GM19035 (cell line): ENCODE results near the gene PCF11.
A peak's percentile ranks its signal among the peaks of the same experiment; 100 is the strongest.
"Not testable (repeated sequence)": the region's sequence is repeated elsewhere in the genome, so short reads cannot be mapped to it uniquely, and the experiment has no call there.

ENCODE experiments used
- ATAC-seq: cut with Tn5 transposase; IDR thresholded peaks from one replicate; pipeline ENCODE4 v1.9.1; 2021; ENCODE audit not compliant: unreplicated experiment

The PCF11 gene

DNA sequence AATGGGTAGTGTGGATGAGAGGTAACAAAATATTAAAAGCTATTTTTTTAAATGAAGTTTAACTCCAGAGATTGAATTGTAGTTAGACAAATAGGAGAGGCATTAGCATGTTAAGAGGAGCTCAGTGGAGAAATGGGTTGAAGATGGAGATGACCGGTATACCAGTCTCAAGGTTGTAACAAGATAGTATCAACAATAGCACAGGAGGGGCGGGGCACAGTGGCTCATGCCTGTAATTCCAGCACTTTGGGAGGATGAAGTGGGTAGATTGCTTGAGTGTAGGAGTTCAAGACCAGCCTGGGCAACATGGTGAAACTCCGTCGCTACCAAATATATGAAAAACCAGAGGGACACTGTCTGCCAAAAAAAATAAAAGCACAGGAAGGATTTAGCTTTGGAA, 30.5 kb downstream of the PCF11 start:
- ATAC-seq = no peak

DNA sequence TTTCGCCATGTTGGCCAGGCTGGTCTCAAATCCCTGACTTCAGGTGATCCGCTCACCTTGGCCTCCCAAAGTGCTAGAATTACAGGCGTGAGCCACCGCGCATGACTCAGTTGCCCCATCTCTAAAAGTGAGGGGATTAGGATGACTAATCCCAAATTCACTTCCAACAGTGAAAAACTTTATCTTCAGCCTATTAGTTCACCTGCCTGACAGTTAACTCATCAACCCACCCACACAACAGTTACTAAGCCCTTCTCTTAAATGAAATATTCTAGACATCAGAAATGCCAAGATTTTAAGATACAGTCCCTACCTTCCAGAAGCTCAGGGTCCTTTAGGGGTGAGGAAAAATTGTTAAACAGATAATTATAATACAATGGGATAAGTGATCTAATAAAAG, 34.6 kb downstream of the PCF11 start:
- ATAC-seq = no peak

DNA sequence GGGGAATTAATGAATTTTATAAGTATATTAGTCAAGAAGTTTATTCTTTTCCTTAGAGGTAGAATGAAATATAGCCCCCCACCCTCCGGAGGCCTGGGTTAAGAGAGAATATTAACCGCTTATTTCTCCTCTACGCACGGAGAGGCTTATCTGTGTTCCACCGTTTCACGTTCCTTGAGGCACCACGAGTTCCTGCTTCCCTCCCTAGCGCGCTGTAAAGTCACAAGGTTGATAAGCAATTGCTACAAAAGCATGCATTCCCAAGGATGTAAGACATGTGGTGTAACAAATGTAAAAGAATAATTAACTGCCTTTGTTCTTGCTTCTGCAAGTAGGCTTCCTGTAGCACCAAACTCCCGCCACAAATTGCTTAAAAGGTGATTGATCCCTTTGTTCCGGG, 35.1 kb downstream of the PCF11 start:
- ATAC-seq = no peak

DNA sequence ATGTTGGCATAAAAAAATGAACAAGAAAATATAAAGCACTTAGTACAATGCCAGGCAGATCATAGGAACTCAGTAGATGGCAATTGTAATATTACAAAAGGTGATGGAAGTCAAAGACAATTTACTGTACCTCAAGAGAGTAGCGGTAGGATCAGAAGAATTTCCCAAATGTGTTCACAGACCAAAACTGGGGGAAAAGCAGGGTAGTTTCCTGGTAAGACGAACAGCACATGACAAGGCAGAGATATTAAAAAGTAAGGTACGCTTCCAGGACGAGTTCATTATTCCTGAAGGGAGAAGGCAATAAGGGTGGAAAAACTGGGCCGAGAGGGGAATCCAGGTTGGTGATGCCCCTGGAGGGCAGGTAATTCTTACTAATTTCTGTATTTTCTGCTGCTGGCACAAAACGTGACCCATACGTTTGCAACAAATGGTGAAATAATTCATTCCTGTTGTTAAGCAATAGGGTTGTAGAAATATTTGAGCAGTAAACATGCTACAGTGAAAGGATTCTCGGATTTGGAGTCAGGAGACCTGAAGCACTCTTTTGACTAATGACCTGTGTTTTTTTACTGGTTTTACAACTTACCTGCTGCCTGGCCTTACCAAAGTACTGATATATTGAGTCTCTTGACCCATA, 35.8 kb downstream of the PCF11 start:
- no peak for ATAC-seq

DNA sequence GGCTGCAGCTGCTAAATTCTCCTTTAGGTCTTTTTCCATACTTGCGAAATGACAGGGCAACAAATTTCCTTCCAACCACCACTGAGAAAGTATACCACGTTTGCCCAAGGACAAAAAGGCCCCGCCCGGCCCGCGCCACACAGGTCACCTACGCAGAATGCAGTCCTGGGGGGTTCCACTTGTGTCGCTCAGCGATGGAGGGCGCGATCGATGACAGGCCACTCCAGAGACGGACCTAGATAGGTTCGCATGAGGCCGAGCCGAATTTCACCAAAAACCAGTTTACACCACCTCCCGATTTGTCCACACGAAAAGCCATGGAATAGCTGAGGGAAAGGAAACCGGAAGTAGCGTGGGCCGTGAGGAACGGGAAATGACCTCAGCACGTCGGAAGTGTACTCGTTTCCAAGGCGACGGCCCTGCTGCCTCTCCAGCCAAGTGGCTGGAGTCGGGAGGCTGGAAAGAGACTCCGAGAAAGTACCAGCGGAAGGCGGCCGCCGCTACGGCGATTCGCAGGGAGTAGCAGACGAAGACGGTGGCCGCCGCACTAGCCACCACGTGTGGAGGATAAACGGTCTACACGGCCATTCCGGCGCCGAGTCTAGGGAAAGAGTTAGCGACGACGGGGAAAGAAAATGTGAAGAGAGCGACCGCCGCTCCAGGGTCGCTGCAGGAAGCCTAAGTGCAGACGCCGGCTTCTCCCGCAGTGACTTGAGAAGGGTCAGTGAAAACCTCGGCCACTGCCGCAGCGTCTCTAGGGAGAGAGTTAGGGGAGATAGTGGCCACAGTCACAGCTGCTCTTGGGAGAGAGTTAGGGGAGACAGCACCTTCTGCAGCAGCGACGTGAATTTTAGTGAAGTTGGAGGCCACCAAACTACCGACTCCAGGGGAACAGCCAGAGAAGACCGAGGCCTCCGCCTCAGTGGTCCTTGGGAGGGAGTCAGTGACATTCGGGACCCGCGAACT, 36.7 kb downstream of the PCF11 start, which contains the start of gene ANKRD42:
Gene ANKRD42 (plus strand): TSS at position 398 of the 966 bp plus-strand sequence. CDS start 959 bp downstream, outside the sequence.
- peak; percentile 90 for ATAC-seq

DNA sequence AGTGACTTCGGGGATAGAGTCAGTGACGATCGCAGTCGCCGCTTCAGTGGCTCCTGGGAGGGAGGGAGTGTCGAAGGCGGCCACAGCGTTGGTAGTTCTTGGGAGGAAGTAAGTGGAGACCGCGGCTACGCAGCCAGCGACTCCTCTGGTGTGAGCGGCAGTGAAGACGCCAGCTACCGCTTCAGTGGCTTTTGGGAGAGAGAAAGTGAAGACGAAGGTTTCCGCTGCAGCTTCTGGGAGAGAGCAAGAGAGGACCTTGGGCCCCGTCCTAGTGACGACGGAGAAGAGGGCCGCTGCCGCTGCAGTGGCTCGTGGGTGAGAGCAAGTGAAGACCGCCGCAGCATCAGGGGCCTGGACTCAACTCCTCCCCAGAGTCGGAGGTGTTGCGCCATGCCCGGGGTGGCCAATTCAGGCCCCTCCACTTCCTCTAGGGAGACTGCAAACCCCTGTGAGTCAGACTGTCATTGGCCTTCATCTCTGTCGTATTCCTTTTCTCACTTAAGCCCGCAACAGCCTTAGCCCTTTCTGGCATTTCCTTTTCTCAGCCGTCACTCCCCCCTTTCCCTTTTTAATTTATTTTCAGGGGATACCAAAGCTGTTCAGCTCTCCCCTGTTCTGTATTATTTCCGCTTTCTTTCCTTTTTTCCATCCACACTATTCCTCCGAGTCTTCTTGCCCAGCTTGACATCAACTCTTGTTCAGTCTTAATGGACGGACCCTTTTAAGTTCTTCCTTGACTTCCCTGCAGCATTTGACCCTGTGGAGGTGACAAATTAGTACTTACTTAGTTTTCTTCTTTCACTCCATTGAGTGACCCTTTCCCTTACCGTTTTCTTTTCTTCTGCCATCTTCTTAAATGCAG, 37.6 kb downstream of the PCF11 start:
- peak; percentile 65 for ATAC-seq

DNA sequence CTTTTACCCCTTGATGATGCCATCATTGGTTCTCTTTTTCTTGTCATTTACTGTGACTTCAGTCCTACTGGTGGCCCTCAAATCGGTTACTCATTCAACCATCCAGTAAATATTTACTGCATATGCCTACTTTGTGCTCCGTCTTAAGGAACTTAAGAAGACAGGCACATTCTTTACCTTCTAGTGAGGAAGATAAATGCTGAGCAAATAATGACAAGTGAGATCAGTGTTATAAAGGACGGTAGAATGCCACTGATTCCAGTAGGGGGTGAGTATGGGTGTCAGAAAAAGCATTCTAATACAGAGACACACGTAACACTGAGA, 38.2 kb downstream of the PCF11 start:
- no peak for ATAC-seq

DNA sequence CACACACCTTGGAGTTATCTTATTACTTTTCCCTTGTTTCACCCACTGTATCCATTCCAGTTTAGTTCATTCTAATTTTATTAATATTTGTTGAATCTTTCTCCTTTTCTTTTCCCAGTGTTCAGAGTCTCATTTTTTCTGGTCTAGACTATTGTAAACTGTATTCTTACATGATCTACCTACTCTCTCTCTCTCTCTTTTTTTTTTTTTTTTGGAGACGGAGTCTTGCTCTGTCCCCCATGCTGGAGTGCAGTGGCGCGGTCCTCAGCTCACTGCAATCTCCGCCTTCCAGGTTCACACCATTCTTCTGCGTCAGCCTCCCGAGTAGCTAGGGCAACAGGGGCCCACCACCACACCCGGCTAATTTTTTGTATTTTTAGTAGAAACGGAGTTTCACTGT, 38.7 kb downstream of the PCF11 start:
- ATAC-seq = no peak

DNA sequence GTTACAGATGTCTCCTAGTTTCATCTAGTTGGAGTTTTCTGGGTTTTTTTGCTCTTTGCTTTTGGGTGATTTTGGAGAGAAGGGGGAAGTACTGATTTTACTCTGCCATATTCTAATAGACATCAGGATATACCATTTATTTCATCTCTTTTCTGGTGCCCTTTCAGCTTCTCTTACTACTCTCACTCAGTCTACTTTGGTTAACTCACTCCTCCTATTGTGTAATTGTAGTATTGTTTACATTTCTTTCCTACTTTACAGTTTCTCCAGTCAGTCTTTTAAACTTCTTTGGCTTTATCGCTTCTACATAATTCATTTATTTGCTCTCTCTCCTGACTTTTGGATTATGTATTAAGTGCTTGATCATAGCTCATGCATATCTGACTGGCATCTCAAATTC, 43.1 kb downstream of the PCF11 start:
- ATAC-seq = no peak

DNA sequence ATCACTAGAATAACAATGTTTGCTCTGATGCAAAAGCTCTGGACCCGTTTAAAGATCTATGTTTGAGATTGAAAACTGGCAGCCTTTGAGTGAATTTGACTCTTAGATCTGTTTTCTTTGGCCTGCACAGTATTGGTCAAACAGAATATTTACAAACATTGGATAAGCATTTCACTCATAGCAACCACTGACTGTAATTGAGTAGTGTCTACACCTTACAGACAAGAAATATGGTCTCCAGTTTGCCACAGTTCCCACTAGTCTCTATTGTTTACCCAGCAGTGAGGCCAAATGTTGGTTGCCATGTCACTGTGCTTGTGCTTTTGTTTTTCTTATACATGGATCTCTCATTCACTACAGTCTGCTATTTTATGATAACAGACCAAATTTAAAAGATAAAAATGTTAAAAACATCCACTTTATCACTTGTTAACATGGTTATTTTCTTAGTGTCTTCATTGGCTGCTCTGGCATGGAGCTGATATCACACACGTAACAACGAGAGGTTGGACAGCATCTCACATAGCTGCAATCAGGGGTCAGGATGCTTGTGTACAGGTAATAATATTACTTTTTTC, 48.8 kb downstream of the PCF11 start:
- no peak for ATAC-seq

DNA sequence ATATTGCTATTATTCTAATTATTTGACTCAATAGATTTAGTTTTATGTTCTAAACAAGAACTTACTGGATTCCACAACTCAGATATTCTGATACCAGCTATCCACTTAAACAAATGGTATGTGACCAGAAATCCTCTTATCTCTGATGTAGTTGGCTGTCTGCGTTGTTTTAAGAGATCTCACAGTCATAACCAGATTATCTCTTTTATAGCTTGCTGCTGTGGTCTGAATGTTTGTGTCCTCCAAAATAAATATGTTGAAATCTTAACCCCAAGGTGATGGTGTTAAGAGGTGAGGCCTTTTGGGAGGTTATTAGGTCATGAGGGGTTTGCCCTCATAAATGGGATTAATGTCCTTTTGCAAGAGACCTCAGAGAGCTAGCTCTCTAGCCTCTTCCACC, 49.3 kb downstream of the PCF11 start:
- ATAC-seq = no peak

DNA sequence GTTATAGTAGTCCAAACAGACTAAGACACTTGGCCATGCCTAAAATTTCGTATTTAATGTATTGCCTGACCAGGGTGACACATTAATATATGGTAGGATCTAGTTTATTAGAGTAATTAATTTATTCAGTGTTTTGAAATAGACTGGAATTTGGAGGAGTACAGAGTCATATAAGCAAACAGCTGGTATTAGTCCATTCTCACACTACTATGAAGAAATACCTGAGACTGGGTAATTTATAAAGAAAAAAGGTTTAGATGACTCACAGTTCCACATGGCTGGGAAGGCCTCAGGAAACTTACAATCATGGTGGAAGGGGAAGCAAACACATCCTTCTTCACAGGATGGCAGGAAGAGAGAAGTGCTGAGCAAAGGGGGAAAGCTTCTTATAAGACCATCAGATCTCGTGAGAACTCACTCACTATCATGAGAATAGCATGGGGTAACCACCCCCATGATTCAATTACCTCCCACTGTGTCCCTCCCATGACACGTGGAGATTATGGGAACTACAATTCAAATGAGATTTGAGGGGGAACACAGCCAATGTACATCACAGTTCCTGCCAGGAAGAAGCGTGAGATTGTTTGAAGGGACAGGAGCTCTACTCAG, 49.9 kb downstream of the PCF11 start:
- ATAC-seq = not testable (repeated sequence)

DNA sequence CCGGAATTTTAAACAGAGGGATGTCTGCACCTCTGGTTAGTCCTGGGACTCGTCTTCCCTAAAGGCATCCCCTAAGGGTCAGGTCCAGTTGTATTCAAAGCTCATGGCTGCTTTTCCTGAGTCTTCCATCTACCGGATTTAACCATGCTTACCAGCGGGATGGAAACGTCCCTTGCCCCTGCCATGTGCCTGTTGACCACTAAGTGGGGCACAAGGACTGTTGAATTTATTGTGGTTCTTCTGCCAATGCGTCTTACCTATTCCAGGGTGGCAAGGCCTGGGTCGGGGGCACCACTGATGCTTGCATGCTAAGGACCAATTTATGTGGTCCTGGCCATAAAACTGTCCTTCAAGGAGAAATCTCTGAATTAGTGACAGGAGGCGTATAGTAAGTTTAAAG, 62.2 kb downstream of the PCF11 start:
- ATAC-seq = no peak

DNA sequence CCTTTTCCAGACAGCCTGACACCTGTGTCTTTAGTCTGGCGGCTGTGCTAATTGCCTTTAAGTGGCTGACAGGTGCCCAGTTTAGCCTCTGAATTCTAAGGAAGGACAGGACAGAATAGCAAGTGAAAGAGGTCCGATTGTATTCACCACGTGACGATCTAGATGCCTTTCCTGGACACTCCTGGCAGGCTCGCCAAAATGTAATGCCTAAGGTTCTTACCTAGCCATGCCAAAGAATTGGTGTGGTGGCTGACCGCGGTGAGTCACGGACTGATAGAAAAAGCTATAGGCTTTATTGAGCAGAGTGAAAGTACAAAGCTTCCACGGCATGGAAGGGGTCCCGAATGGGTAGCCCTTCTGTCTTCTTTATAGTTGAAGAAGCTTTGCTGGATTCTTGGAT, 63.3 kb downstream of the PCF11 start:
- no peak for ATAC-seq

DNA sequence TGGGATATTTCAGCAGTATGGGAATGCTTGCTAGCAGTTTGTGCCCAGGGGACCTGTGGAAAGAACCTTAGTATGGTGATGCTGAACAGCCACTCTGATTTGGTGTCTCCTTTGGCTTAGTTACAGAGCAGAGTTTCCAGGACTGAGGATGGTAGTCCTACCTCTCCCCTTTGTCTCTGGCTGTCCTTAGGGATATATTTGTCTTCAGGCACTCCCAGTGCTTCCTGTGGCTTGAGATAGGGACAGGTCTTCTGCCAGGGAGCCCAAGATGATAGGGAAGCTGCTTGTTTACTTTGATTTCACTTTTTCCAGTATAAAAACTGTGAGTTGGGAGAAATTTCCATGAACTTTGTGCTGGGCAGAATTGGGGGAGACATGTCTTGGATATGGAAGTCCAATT, 64.8 kb downstream of the PCF11 start:
- ATAC-seq = no peak

DNA sequence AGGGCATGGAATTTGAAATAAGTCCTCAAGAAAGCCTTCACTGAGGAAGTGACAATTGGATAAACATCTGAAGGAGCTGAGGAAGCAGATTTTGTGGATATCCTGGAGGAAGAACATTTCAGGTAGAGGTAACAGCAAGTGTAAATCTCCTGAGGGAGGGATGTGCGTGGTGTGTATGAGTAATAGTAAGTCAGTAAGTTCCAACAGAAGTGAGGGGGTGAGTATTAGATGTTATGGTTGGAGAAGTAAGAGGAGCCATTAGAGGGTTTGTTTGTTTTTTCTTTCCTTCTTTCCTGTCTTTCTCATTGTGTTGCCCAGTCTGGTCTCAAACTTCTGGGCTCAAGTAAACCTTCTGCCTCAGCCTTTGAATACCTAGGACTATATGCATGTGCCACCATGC, 65.6 kb downstream of the PCF11 start:
- ATAC-seq = no peak

DNA sequence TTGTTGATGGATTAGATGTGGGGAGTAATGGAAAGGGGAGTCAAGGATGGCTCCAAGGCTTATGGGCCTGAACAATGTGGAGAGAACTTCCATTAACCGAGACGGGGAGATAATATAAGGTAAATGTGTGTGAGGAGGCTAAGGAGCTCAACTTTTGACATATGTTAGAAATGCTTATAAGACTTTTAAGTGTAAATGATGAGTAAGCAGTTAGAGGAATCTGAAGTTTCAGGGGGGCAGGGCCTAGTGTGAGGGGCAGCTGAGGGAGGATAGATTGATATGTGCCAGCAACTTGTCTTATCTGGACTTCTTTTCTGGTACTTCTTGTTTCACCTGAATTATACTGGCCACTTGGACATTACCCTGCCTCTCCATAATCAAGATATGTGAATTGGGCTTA, 66.5 kb downstream of the PCF11 start:
- ATAC-seq = no peak

DNA sequence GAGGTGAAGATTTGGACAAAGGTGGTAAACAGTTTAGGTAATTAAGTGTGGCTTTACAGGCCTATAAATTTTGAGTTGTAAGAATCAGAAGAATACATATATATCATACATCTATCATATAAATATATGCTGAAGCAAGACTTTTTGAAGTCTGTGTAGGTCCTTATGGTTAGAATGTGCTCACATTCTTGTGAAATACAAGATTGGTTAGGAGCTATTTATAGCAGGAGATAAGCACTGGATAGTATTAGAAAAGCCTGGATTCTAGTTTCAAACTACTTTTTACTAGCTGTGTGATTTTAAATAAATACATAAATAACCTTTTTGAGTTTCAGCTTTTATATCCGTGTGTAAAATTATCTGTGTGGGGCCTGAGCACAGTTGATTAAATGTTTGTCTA, 78.9 kb downstream of the PCF11 start:
- ATAC-seq = no peak
